ENCODE results near the gene CLDN22.

Gene CLDN22

DNA sequence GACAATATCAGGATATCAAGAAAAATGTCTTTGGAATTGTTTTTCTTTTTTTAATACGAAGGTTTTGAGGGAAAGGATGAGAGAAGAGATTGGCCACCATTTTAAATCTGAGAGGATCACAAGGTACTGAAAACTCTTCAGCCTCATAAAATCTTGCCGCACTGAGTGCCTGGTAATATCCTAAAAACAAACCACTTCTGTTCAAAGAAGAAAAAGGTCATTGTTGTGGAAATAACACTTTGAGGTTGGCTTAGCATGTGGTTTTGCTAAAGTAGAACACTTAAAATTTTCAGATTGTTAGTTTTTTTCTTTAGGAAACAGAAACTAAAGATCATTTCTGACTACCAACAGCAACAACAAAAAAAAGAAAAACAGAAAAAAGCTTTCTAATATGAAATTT, 1.0 kb upstream of the CLDN22 start:
- intact Hi-C loops (cut with DNase I; ENCODE audit: low total_unique reads), result no loop called here
- no peak for TF ChIP-seq CTCF (IDR thresholded peaks at IDR 0.05)
- H3K27ac ChIP-seq, result no peak overlapping the region

GRCh38 chr4:183318656-183319055, 1.4 kb downstream of the CLDN22 start:
- intact Hi-C loops (cut with DNase I; ENCODE audit: low total_unique reads), result no loop called here
- Histone ChIP-seq H3K4me3 (no peak overlapping the region), H3K27me3 (no peaks in the 10 kb centered on the region), H3K4me1 (no peaks in the 10 kb centered on the region), H3K36me3 (peaks cover 22 to 40% (median 28%) of the 10 kb centered on the region in 3 donors), H3K9me3 (no peaks in the 10 kb centered on the region), H3K27ac (no peak overlapping the region)
- no peak for TF ChIP-seq CTCF (IDR thresholded peaks at IDR 0.05)
- DNase-seq, result no peak

More for the DNA sequence above, 1.0 kb upstream of the CLDN22 start:
- H3K9me3 ChIP-seq, result no peaks in the 10 kb centered on the region
- H3K4me3 ChIP-seq, result no peak overlapping the region
- DNase-seq, result no peak
- H3K4me1 ChIP-seq, result no peaks in the 10 kb centered on the region
- H3K36me3 ChIP-seq, result peaks cover 4 to 15% (median 7%) of the 10 kb centered on the region in 3 donors
- H3K27me3 ChIP-seq, result no peaks in the 10 kb centered on the region

- no peaks in the 10 kb centered on the region for H3K9me3 ChIP-seq
- intact Hi-C loops (cut with DNase I; ENCODE audit: low total_unique reads), result no loop called here
- DNase-seq, result no peak
- H3K27ac ChIP-seq, result no peak overlapping the region
- no peaks in the 10 kb centered on the region for H3K27me3 ChIP-seq
- no peaks in the 10 kb centered on the region for H3K4me1 ChIP-seq
- TF ChIP-seq CTCF (IDR thresholded peaks at IDR 0.05), result no peak
- H3K36me3 ChIP-seq, result peaks cover 33 to 57% (median 48%) of the 10 kb centered on the region in 3 donors
- no peak overlapping the region for H3K4me3 ChIP-seq
Observed at GRCh38 chr4:183314806-183315205, 5.3 kb downstream of the CLDN22 start.

GRCh38 chr4:183314336-183314735, 5.7 kb downstream of the CLDN22 start:
- DNase-seq, result no peak

DNA sequence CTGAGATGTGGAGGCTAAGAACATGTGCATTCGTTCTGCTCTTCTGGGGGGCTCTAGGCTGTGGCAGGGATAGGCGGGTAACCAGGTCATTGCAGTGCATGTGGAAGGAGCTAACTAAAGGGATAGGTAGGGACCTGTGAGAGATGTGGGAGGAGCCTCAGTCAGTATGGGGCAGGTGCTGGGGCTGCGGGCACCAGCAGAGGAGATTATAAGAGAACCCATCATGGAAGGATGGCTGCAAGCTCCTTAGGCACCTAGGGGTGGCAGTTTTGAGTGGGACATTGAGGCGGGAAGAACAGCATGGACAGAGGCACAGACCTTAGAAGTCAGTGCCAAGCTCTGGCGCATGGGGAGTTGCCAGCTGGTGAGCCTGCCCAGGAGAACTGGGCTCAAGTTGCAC, 7.2 kb downstream of the CLDN22 start:
- TF ChIP-seq CTCF (IDR thresholded peaks at IDR 0.05), result no peak
- Histone ChIP-seq H3K27me3 (no peaks in the 10 kb centered on the region), H3K27ac (no peak overlapping the region), H3K36me3 (peaks cover 33 to 48% (median 44%) of the 10 kb centered on the region in 3 donors), H3K4me3 (no peak overlapping the region), H3K4me1 (no peaks in the 10 kb centered on the region), H3K9me3 (no peaks in the 10 kb centered on the region)
- intact Hi-C loops (cut with DNase I; ENCODE audit: low total_unique reads), result no loop called here
- DNase-seq, result no peak

More at GRCh38 chr4:183314336-183314735, 5.7 kb downstream of the CLDN22 start:
- Histone ChIP-seq H3K36me3 (peaks cover 33 to 57% (median 46%) of the 10 kb centered on the region in 3 donors), H3K9me3 (no peaks in the 10 kb centered on the region), H3K27me3 (no peaks in the 10 kb centered on the region), H3K4me3 (no peak overlapping the region), H3K4me1 (no peaks in the 10 kb centered on the region), H3K27ac (no peak overlapping the region)
- intact Hi-C loops (cut with DNase I; ENCODE audit: low total_unique reads), result no loop called here
- TF ChIP-seq CTCF (IDR thresholded peaks at IDR 0.05), result no peak

GRCh38 chr4:183306811-183307210, 13.3 kb downstream of the CLDN22 start:
- no peak for DNase-seq
- intact Hi-C loops (cut with DNase I; ENCODE audit: low total_unique reads), result no loop called here
- no peak for TF ChIP-seq CTCF (IDR thresholded peaks at IDR 0.05)
- Histone ChIP-seq H3K4me3 (no peak overlapping the region), H3K36me3 (peaks cover 0 to 20% (median 16%) of the 10 kb centered on the region in 3 donors), H3K4me1 (no peaks in the 10 kb centered on the region), H3K27me3 (no peaks in the 10 kb centered on the region), H3K27ac (no peak overlapping the region), H3K9me3 (no peaks in the 10 kb centered on the region)

Measured in tibial artery (tissue), 4 donors.